Heart right ventricle (tissue), 16 donors: ENCODE data around the gene NFE2L1. TPM values are rescaled to one million over a fixed set of nuclear protein-coding genes. Genes with fewer than 3 reads are reported as not detected.

Experiments
- ATAC-seq, 8 donors: fragments of 200-7000 bp; cut with Tn5 transposase; one replicate each; pipeline ENCODE4 v1.9.1; 2020; ENCODE audit warnings: mild to moderate bottlenecking in 8 of 8, moderate library complexity in 8 of 8, moderate number of reproducible peaks in 1 of 8
- DNase-seq, 2 donors: peaks; one replicate each; pipeline ENCODE4 v3.0.0-alpha.2; 2020
- H3K27ac ChIP-seq, 10 donors: fragments of 200-600 bp; sonication (generic) in 2 of 10; one replicate each; pipeline versions ENCODE4 v1.5.0 to v1.8.0; 2020 to 2022; ENCODE audit warnings: mild to moderate bottlenecking in 3 of 10
- H3K27me3 ChIP-seq, 7 donors: fragments of 200-600 bp; one replicate each; pipeline ENCODE4 v1.8.0; 2021 to 2022; ENCODE audit warnings: mild to moderate bottlenecking in 2 of 7
- H3K36me3 ChIP-seq, 9 donors: fragments of 200-600 bp; sonication (generic) in 1 of 9; one replicate each; pipeline versions ENCODE4 v1.5.0 to v1.8.0; 2020 to 2022; ENCODE audit warnings: mild to moderate bottlenecking in 2 of 9
- H3K4me1 ChIP-seq, 9 donors: fragments of 200-600 bp; sonication (generic) in 1 of 9; one replicate each; pipeline versions ENCODE4 v1.5.0 to v1.8.0; 2020 to 2022; ENCODE audit warnings: mild to moderate bottlenecking in 4 of 9
- H3K4me3 ChIP-seq, 10 donors: fragments of 200-600 bp; sonication (generic) in 2 of 10; one replicate each; pipeline versions ENCODE4 v1.5.0 to v1.8.0; 2020 to 2022; ENCODE audit warnings: mild to moderate bottlenecking in 7 of 10, moderate library complexity in 2 of 10
- H3K9me3 ChIP-seq, 11 donors: fragments of 200-600 bp in 10 of 11; sonication (generic) in 2 of 11; one replicate each; pipeline versions ENCODE4 v1.5.0 to v1.8.0; 2013 to 2022; ENCODE audit warnings: mild to moderate bottlenecking in 2 of 11, control low read depth in 1 of 11, moderate library complexity in 1 of 11
- CTCF ChIP-seq, 9 donors: fragments of 200-600 bp; sonication (generic) in 2 of 9; IDR thresholded peaks; one replicate each; pipeline versions ENCODE4 v1.5.0 to v1.8.0; 2021 to 2022; ENCODE audit warnings: antibody characterized with exemption in 9 of 9, mild to moderate bottlenecking in 5 of 9, moderate library complexity in 1 of 9
- WGBS, 2 donors: extraction: QIAGEN DNeasy Blood & Tissue Kit; methylation state at CpG; one replicate each; pipeline ENCODE4 v1.1.7; 2013; ENCODE audit warnings: inconsistent platforms in 1 of 2; 5-methylcytosine and 5-hydroxymethylcytosine counted together
- intact Hi-C, 10 donors: fragments of 100-400 bp; cut with DNase I; formaldehyde crosslinking; loops; one replicate each; pipeline versions ENCODE4 v1.11.1 to v1.14.2; 2022
- polyA plus RNA-seq, 2 donors: library from polyadenylated mRNA; stranded (reverse); fragments of 200-250 nt; gene quantifications; one replicate each; pipeline ENCODE4 v1.2.3, GENCODE V29; 2013
- total RNA-seq, 10 donors: library from RNA; stranded (reverse); fragmentation: NEBNext Ultra II Directional in 3 of 10; extraction: Animal tissue kit (Norgen Biotek cat#: 25700) in 3 of 10; gene quantifications; one replicate each; pipeline versions ENCODE4 v1.2.1 to v1.2.4, GENCODE V29; 2021 to 2023
- donor health status: Arrhythmogenic right ventricular cardiomyopathy.
- donor health status: ischemic (EF 13 %, LVEDD 7.1; RV severe dilation, severe dysfunction).
- donor health status: healthy with polysubstance abuse.
- donor health status: DM: no; HTN: yes; CAD: no.
- donor health status: DM: no; HTN: no; CAD: no.
- donor health status: ischemic (EF 25% LVEDD 6.9; RV normal size, moderate dysfunction).
- donor health status: ischemic (EF 25% LVEDD 5.7; RV mildly dilated, moderate dysfunction).
- donor health status: healthy.
- donor health status: DM: yes; HTN: yes; CAD: no.
- donor health status: Ischemic cardiomyopathy.
- donor health status: ischemic (EF 35%, LVEDD 5.7; RV mildly dilated, moderate dysfunction).
- donor health status: nonischemic (EF 11% LVEDD 7.7; RV severe dilation, severe dysfunction).
- donor health status: DM: yes; HTN: yes; CAD: no.
- donor health status: PGD.
- donor health status: ischemic (EF 29% LVEDD 5.4; RV normal size, mild dysfunction).
- donor health status: nonischemic (EF 23%, LVEDD 6.1; RV moderate dilation, normal function).

NFE2L1 gene
- total and polyA plus RNA-seq, 12 donors, result 108 to 1,033 (median 669) TPM

DNA sequence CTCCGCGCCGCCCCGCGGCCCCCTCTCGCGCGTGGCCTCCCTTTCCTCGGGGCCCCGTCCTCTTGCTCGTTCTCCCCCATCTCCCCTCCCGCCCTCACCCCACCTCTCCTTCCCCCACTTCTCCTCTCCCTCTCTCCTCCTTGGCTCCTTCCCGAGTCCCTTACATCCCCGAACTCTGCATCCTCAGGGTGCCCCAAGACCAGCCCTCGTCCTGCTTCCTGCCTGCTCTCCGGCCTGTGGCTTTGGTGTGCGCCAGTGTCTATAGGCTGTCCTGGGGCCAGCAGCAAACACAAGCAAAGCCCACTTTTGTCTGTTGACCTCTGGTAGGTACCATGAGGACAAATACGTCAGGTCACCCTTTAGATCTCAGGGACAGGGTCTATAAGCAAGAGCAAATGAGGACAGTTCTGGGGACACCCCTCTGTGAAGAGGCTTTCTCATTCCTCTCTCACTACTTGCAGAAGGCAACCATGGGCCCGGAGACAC is 10.3 kb upstream of the NFE2L1 start:
- peaks cover 0 to 10% (median 0%) of the 10 kb centered on the region in 9 donors for H3K36me3 ChIP-seq
- ATAC-seq (peak in 3 of 8 donors; percentile 2 to 17 (median 8)), DNase-seq (no peak)
- H3K4me3 ChIP-seq, result peak overlapping the region in 9 of 10 donors; percentile 35 to 88 (median 72)
- H3K27me3 ChIP-seq, result peaks cover 0 to 37% (median 0%) of the 10 kb centered on the region in 7 donors
- 8 to 24% methylated on average over 7 to 19 of the region's 19 CpGs for WGBS, 2 donors
- peak overlapping the region in 8 of 10 donors; percentile 16 to 64 (median 45) for H3K27ac ChIP-seq
- TF ChIP-seq CTCF (IDR thresholded peaks at IDR 0.05), result no peak
- H3K9me3 ChIP-seq, result no peaks in the 10 kb centered on the region
- intact Hi-C loops, result loop anchor here in 2 of 10 donors (2.0 to 10.0 kb wide), 2 partner anchors 37 to 797 kb away; partner anchors contain the start of gene CALCOCO2 (in 1 of the 2)
- H3K4me1 ChIP-seq, result peaks cover 7 to 17% (median 13%) of the 10 kb centered on the region in 9 donors

- Histone ChIP-seq H3K4me1 (peaks cover 7 to 17% (median 13%) of the 10 kb centered on the region in 9 donors), H3K36me3 (peaks cover 0 to 2% (median 0%) of the 10 kb centered on the region in 9 donors), H3K4me3 (no peak overlapping the region), H3K27me3 (peaks cover 0 to 37% (median 0%) of the 10 kb centered on the region in 7 donors), H3K27ac (no peak overlapping the region), H3K9me3 (no peaks in the 10 kb centered on the region)
- WGBS, 2 donors, result 88 to 94% methylated on average over 2 of the region's 2 CpGs
- ATAC-seq (no peak), DNase-seq (no peak)
- TF ChIP-seq CTCF (IDR thresholded peaks at IDR 0.05), result no peak
- intact Hi-C loops, result loop anchor here in 1 of 10 donors (10.0 kb wide), 1 partner anchor 796 kb away; the partner anchor contains the start of gene CALCOCO2
Observed at GRCh38 chr17:48038687-48039086, 9.5 kb upstream of the NFE2L1 start.

- Histone ChIP-seq H3K27ac (no peak overlapping the region), H3K9me3 (no peaks in the 10 kb centered on the region), H3K36me3 (no peaks in the 10 kb centered on the region), H3K4me1 (peaks cover 0 to 28% (median 19%) of the 10 kb centered on the region in 9 donors), H3K27me3 (peaks cover 0 to 20% (median 0%) of the 10 kb centered on the region in 7 donors), H3K4me3 (no peak overlapping the region)
- ATAC-seq (no peak), DNase-seq (no peak)
- intact Hi-C loops, result no loop called here
- no peak for TF ChIP-seq CTCF (IDR thresholded peaks at IDR 0.05)
- WGBS, 2 donors, result 74 to 83% methylated on average over 2 of the region's 2 CpGs
Observed at GRCh38 chr17:48043176-48043575, 5.0 kb upstream of the NFE2L1 start.

GRCh38 chr17:48044851-48045250 is 3.3 kb upstream of the NFE2L1 start:
- intact Hi-C loops, result no loop called here
- no peak for DNase-seq

More at GRCh38 chr17:48044851-48045250, 3.3 kb upstream of the NFE2L1 start:
- H3K27ac ChIP-seq, result peak overlapping the region in 2 of 10 donors; percentile 34 to 43
- peaks cover 0 to 34% (median 24%) of the 10 kb centered on the region in 9 donors for H3K4me1 ChIP-seq
- 87 to 88% methylated on average over 4 of the region's 4 CpGs for WGBS, 2 donors
- no peaks in the 10 kb centered on the region for H3K9me3 ChIP-seq
- no peak for ATAC-seq
- H3K27me3 ChIP-seq, result peaks cover 0 to 4% (median 0%) of the 10 kb centered on the region in 7 donors
- H3K36me3 ChIP-seq, result no peaks in the 10 kb centered on the region
- H3K4me3 ChIP-seq, result no peak overlapping the region
- no peak for TF ChIP-seq CTCF (IDR thresholded peaks at IDR 0.05)
